K562 (cell line): Measurements from ENCODE around the gene ITPR1. TPM values are rescaled to one million over a fixed set of nuclear protein-coding genes. Genes with fewer than 3 reads are reported as not detected.

Experiments used
- ATAC-seq: fragments of 200-7000 bp; cut with Tn5 transposase; 3 replicates; pipeline ENCODE4 v1.9.1; 2020; ENCODE audit warnings: moderate library complexity
- BruUV-seq: library from RNA; stranded (reverse); fragments of 400-500 nt; replicated peaks from 2 replicates; lab custom pipeline; 2021; lab: Mats Ljungman, UMichigan
- CTCF ChIA-PET: fragments of 300-600 bp; formaldehyde crosslinking; extraction: SDS; loops from one replicate; lab custom pipeline; 2021; ENCODE audit warnings: low intra/inter-chr PET ratio; lab: Yijun Ruan, JAX
- POLR2A ChIA-PET: fragments of 300-600, 350-650 bp; sonication (Branson Sonifier 250); formaldehyde crosslinking; extraction: SDS; loops from one replicate; lab custom pipeline; 2021; ENCODE audit warnings: antibody characterized with exemption, inconsistent platforms; lab: Yijun Ruan, JAX
- DNase-seq, 4 experiments: peaks; one replicate each; pipeline versions ENCODE4 v3.0.0 to v3.0.0-alpha.2; 2011 to 2018; ENCODE audit warnings: low spot score in 3 of 4, mixed read lengths in 3 of 4; ENCODE audit errors: extremely low read depth in 1 of 4
- FAIRE-seq: peaks from 2 replicates; lab custom pipeline; 2011; peaks lifted over from hg19 to GRCh38; lab: Jason Lieb, UNC
- H2AFZ ChIP-seq: 2 replicates; pipeline ENCODE4 v1.6.0; 2011; ENCODE audit warnings: low read depth, low read length, control low read depth, inconsistent platforms
- H3K27ac ChIP-seq: fragments of 200-600 bp; 3 replicates; pipeline ENCODE4 v1.8.0; 2011; ENCODE audit warnings: low read depth, mild to moderate bottlenecking, control low read depth, inconsistent platforms, low read length, moderate library complexity, mixed read lengths; ENCODE audit errors: extremely low read depth
- H3K27me3 ChIP-seq, 2 experiments: fragments of 300-600 bp in 1 of 2; 2 replicates in 1 of 2; 3 replicates in 1 of 2; pipeline versions ENCODE4 v1.6.0 to v1.8.0; 2011; ENCODE audit warnings: inconsistent platforms in 2 of 2, low read length in 2 of 2, mild to moderate bottlenecking in 1 of 2, mixed read lengths in 1 of 2, moderate library complexity in 1 of 2; ENCODE audit not compliant: control insufficient read depth in 2 of 2, insufficient read depth in 2 of 2
- H3K36me3 ChIP-seq: fragments of 300-600 bp; 3 replicates; pipeline ENCODE4 v1.8.0; 2011; ENCODE audit warnings: mild to moderate bottlenecking, low read length, inconsistent platforms; ENCODE audit not compliant: control insufficient read depth, insufficient read depth
- H3K4me1 ChIP-seq, 2 experiments: fragments of 200-600 bp in 1 of 2; replicated peaks in 1 of 2; 2 replicates in 1 of 2; 3 replicates in 1 of 2; pipeline versions ENCODE4 v1.5.1 to v1.8.0; 2011; ENCODE audit warnings: inconsistent platforms in 2 of 2, low read length in 2 of 2, mild to moderate bottlenecking in 1 of 2, mixed read lengths in 1 of 2, moderate library complexity in 1 of 2; ENCODE audit not compliant: control insufficient read depth in 2 of 2, insufficient read depth in 2 of 2
- H3K4me2 ChIP-seq: 2 replicates; pipeline ENCODE4 v1.6.1; 2011; ENCODE audit warnings: low read length, control low read depth, inconsistent platforms, mixed read lengths; ENCODE audit not compliant: insufficient read depth
- H3K4me3 ChIP-seq: fragments of 200-600 bp; sonication (generic), shearing (Covaris generic); 2 replicates; pipeline ENCODE4 v1.5.1; 2016; ENCODE audit warnings: control low read depth, inconsistent platforms
- H3K79me2 ChIP-seq: fragments of 200-600 bp; 3 replicates; pipeline ENCODE4 v1.8.0; 2011; ENCODE audit warnings: low read length, inconsistent platforms; ENCODE audit not compliant: control insufficient read depth, insufficient read depth
- H3K9ac ChIP-seq, 2 experiments: 2 replicates each; pipeline versions ENCODE4 v1.6.0 to v1.6.1; 2011; ENCODE audit warnings: low read depth in 2 of 2, low read length in 2 of 2, control low read depth in 1 of 2, inconsistent platforms in 1 of 2, mild to moderate bottlenecking in 1 of 2, mixed read lengths in 1 of 2; ENCODE audit not compliant: insufficient read depth in 1 of 2
- H3K9me1 ChIP-seq: one replicate; pipeline ENCODE4 v1.6.0; 2011; ENCODE audit warnings: inconsistent platforms, mild to moderate bottlenecking, low read length, moderate library complexity; ENCODE audit not compliant: control insufficient read depth, insufficient read depth
- H3K9me3 ChIP-seq: replicated peaks from 2 replicates; pipeline ENCODE4 v1.5.1; 2011; ENCODE audit warnings: low read depth, low read length, inconsistent platforms; ENCODE audit not compliant: control insufficient read depth, insufficient read depth
- H4K20me1 ChIP-seq: replicated peaks from 2 replicates; pipeline ENCODE4 v1.6.1; 2011; ENCODE audit warnings: low read length, inconsistent platforms, mixed read lengths; ENCODE audit not compliant: control insufficient read depth, insufficient read depth
- C11orf30 ChIP-seq: fragments of 450-650 bp; IDR thresholded peaks from 2 replicates; pipeline ENCODE4 v1.6.1; 2016; ENCODE audit warnings: low read depth, mild to moderate bottlenecking
- CEBPG ChIP-seq, 3 experiments: fragments of 200-800 bp in 1 of 3; sonication (Bioruptor generic) in 1 of 3; sonication (generic) in 1 of 3; formaldehyde crosslinking in 1 of 3; IDR thresholded peaks in 2 of 3; conservative IDR thresholded peaks in 1 of 3; 2 replicates each; pipeline versions ENCODE4 v1.6.1 to v1.8.0; 2016 to 2022; ENCODE audit warnings: missing compliant biosample characterization in 2 of 3, missing genetic modification characterization in 2 of 3, mild to moderate bottlenecking in 1 of 3, missing genetic modification reagents in 1 of 3
- CSDE1 ChIP-seq, 2 experiments: fragments of 450-650 bp; IDR thresholded peaks; 2 replicates each; pipeline ENCODE4 v1.6.1; 2016; ENCODE audit warnings: mild to moderate bottlenecking in 1 of 2
- CTBP1 ChIP-seq: fragments of 450-650 bp; IDR thresholded peaks from 2 replicates; pipeline ENCODE4 v1.6.1; 2016; ENCODE audit warnings: borderline replicate concordance
- DIDO1 ChIP-seq: fragments of 450-650 bp; IDR thresholded peaks from 2 replicates; pipeline ENCODE4 v1.6.1; 2016; ENCODE audit warnings: low read depth, missing biosample characterization, missing genetic modification characterization
- GABPA ChIP-seq: fragments of 200-800 bp; sonication (Bioruptor generic); conservative IDR thresholded peaks from 2 replicates; pipeline ENCODE4 v1.6.1; 2016; ENCODE audit warnings: low read depth, missing genetic modification characterization, missing compliant biosample characterization
- HEY1 ChIP-seq: fragments of 250-450 bp; sonication (Bioruptor Pico); IDR thresholded peaks from 2 replicates; pipeline ENCODE4 v1.5.0; 2020; ENCODE audit warnings: mild to moderate bottlenecking, moderate library complexity, borderline replicate concordance
- MAFF ChIP-seq: IDR thresholded peaks from 2 replicates; pipeline ENCODE4 v1.6.1; 2012; ENCODE audit warnings: low read length, improper control_type of control experiment
- MAZ ChIP-seq, 2 experiments: fragments of 450-650 bp in 1 of 2; sonication (generic) in 1 of 2; formaldehyde crosslinking; IDR thresholded peaks in 1 of 2; conservative IDR thresholded peaks in 1 of 2; 2 replicates each; pipeline versions ENCODE4 v1.4.0 to v1.5.0; 2020; ENCODE audit warnings: mild to moderate bottlenecking in 1 of 2, missing genetic modification reagents in 1 of 2
- NR3C1 ChIP-seq: sonication (generic); formaldehyde crosslinking; IDR thresholded peaks from 2 replicates; pipeline ENCODE4 v1.8.1; 2022; ENCODE audit warnings: missing genetic modification reagents
- PHF20 ChIP-seq: fragments of 450-650 bp; IDR thresholded peaks from 2 replicates; pipeline ENCODE4 v1.6.1; 2018; ENCODE audit not compliant: partially characterized antibody
- USF2 ChIP-seq: sonication (generic); formaldehyde crosslinking; IDR thresholded peaks from 2 replicates; pipeline ENCODE4 v1.5.0; 2020; ENCODE audit warnings: missing genetic modification reagents
- ZNF764 ChIP-seq: fragments of 250-450 bp; sonication (Bioruptor Pico); IDR thresholded peaks from 2 replicates; pipeline ENCODE4 v1.4.0; 2020; ENCODE audit warnings: low read depth, mild to moderate bottlenecking, moderate library complexity
- whole genome bisulfite sequencing: fragments of 100-300 bp; shearing (Covaris generic); methylation state at CpG from one replicate; pipeline ENCODE4 v1.1.6; 2016; ENCODE audit warnings: low coverage, mixed read lengths; ENCODE audit not compliant: insufficient coverage; ENCODE audit errors: missing lambda C conversion rate; 5-methylcytosine and 5-hydroxymethylcytosine counted together
- in situ Hi-C: fragments of 300-500 bp; cut with MboI; formaldehyde crosslinking; loops from 4 replicates; pipeline ENCODE4 v1.15.0; 2018; ENCODE audit warnings: inconsistent platforms, mixed read lengths
- intact Hi-C: fragments of 100-400 bp; cut with micrococcal nuclease; formaldehyde crosslinking; loops from 2 replicates; pipeline ENCODE4 v1.14.2; 2022
- polyA plus RNA-seq, 8 experiments: library from polyadenylated mRNA; depleted of rRNA in 4 of 8; stranded (reverse) in 5 of 8; unstranded in 3 of 8; fragments of >200 nt; fragmentation: Nextera tagmentation in 2 of 8; fragmentation: Illumina TruSeq in 1 of 8; extraction: Ambion mirVana in 2 of 8; extraction: Trizol in 1 of 8; gene quantifications; 2 replicates each; pipeline versions ENCODE4 v1.2.1 to v1.2.3, GENCODE V29; 2011 to 2014; ENCODE audit warnings: inconsistent platforms in 1 of 8, missing spikeins in 1 of 8
- total RNA-seq, 7 experiments: library from RNA; depleted of rRNA in 6 of 7; stranded (reverse); fragments of >200 nt in 6 of 7; fragmentation: Illumina TruSeq in 2 of 7; extraction: Trizol in 2 of 7; gene quantifications; 2 replicates each; pipeline versions ENCODE4 v1.2.1 to v1.2.3, GENCODE V29; 2011 to 2021; ENCODE audit warnings: low replicate concordance in 1 of 7
- TF ChIP-seq, protein P1 (sequence below): fragments of 450-650 bp; IDR thresholded peaks from 2 replicates; pipeline ENCODE4 v1.6.1; 2017; ENCODE audit warnings: antibody characterized with exemption
- TF ChIP-seq, protein P2 (sequence below): fragments of 250-450 bp; sonication (Bioruptor Pico); IDR thresholded peaks from 2 replicates; pipeline ENCODE4 v1.4.0; 2020; ENCODE audit warnings: mild to moderate bottlenecking, moderate library complexity
- TF ChIP-seq, protein P3 (sequence below): fragments of 250-450 bp; sonication (Bioruptor Pico); IDR thresholded peaks from 2 replicates; pipeline ENCODE4 v1.6.1; 2021; ENCODE audit warnings: mild to moderate bottlenecking

ITPR1 gene
- total and polyA plus RNA-seq, 9 of the 15 experiments (the other 6 are each of a cell fraction or from before 2014, with no cell fraction given) = 22.4 to 40.0 (median 27.4) TPM

DNA sequence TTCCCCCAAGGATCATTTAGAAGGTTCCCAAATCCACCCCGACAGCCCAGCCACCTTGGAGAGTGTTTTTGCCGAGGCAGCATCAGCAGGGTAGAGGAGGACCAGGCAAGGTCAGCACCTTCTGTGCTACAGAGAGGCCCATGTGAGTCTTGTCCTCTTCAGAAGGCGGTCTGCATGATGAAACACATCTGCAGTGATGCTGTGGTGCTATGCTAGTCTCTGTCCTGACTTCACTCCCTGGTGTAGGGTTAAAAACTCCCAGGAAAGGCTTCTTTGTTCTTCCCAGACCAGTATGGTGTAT, 87.9 kb downstream of the ITPR1 start:
- Histone ChIP-seq H3K27me3 (no peaks in the 10 kb centered on the region; a peak in 1 of 5 replicates), H3K4me2 (no peak overlapping the region), H3K9me1 (no peaks in the 10 kb centered on the region), H3K27ac (no peak overlapping the region), H3K79me2 (no peaks in the 10 kb centered on the region), H2AFZ (no peak overlapping the region), H3K4me1 (peaks cover 0 to 8% of the 10 kb centered on the region in 2 experiments; a peak in 2 of 5 replicates), H3K9me3 (no peaks in the 10 kb centered on the region), H3K4me3 (no peak overlapping the region), H3K36me3 (no peaks in the 10 kb centered on the region), H3K9ac (no peak overlapping the region), H4K20me1 (peaks cover 4% of the 10 kb centered on the region)
- DNase-seq (no peak), ATAC-seq (peak; percentile 78), FAIRE-seq (no peak)
- POLR2A ChIA-PET = no interaction called here
- 34% methylated on average over 3 of the region's 3 CpGs for WGBS
- TF ChIP-seq PHF20 (no peak), CTBP1 (peak; percentile 34; the same call in 1 of the 2 replicates), C11orf30 (0 out of 2 replicates have a peak, but pooled peaks have one; percentile 4), USF2 (CRISPR knock-in tag) (no peak), ZNF764 (CRISPR knock-in tag) (no peak), MAFF (no peak), HEY1 (CRISPR knock-in tag) (no peak), GABPA (tag) (no peak), MAZ (CRISPR knock-in tag; conservative IDR thresholded peaks at IDR 0.05 in 1 of 2, IDR thresholded peaks at IDR 0.05 in 1 of 2) (0 out of 4 replicates have a peak, but pooled peaks of 1 of the 2 experiments have one; percentile 13), CEBPG (CRISPR knock-in tag; IDR thresholded peaks at IDR 0.05) (peak; percentile 24; the same call in 1 of the 2 replicates), CEBPG (tag; conservative IDR thresholded peaks at IDR 0.05 in 1 of 2, IDR thresholded peaks at IDR 0.05 in 1 of 2) (no peak), CSDE1 (IDR thresholded peaks at IDR 0.05) (no peak), DIDO1 (tag) (no peak), NR3C1 (CRISPR knock-in tag) (no peak)
- TF ChIP-seq, protein P1, sequence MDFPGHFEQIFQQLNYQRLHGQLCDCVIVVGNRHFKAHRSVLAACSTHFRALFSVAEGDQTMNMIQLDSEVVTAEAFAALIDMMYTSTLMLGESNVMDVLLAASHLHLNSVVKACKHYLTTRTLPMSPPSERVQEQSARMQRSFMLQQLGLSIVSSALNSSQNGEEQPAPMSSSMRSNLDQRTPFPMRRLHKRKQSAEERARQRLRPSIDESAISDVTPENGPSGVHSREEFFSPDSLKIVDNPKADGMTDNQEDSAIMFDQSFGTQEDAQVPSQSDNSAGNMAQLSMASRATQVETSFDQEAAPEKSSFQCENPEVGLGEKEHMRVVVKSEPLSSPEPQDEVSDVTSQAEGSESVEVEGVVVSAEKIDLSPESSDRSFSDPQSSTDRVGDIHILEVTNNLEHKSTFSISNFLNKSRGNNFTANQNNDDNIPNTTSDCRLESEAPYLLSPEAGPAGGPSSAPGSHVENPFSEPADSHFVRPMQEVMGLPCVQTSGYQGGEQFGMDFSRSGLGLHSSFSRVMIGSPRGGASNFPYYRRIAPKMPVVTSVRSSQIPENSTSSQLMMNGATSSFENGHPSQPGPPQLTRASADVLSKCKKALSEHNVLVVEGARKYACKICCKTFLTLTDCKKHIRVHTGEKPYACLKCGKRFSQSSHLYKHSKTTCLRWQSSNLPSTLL = no peak
- TF ChIP-seq, protein P2, sequence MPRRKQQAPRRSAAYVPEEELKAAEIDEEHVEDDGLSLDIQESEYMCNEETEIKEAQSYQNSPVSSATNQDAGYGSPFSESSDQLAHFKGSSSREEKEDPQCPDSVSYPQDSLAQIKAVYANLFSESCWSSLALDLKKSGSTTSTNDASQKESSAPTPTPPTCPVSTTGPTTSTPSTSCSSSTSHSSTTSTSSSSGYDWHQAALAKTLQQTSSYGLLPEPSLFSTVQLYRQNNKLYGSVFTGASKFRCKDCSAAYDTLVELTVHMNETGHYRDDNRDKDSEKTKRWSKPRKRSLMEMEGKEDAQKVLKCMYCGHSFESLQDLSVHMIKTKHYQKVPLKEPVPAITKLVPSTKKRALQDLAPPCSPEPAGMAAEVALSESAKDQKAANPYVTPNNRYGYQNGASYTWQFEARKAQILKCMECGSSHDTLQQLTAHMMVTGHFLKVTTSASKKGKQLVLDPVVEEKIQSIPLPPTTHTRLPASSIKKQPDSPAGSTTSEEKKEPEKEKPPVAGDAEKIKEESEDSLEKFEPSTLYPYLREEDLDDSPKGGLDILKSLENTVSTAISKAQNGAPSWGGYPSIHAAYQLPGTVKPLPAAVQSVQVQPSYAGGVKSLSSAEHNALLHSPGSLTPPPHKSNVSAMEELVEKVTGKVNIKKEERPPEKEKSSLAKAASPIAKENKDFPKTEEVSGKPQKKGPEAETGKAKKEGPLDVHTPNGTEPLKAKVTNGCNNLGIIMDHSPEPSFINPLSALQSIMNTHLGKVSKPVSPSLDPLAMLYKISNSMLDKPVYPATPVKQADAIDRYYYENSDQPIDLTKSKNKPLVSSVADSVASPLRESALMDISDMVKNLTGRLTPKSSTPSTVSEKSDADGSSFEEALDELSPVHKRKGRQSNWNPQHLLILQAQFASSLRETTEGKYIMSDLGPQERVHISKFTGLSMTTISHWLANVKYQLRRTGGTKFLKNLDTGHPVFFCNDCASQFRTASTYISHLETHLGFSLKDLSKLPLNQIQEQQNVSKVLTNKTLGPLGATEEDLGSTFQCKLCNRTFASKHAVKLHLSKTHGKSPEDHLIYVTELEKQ = no peak
- TF ChIP-seq, protein P3, sequence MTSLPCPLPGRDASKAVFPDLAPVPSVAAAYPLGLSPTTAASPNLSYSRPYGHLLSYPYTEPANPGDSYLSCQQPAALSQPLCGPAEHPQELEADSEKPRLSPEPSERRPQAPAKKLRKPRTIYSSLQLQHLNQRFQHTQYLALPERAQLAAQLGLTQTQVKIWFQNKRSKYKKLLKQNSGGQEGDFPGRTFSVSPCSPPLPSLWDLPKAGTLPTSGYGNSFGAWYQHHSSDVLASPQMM (CRISPR knock-in tag) = no peak
- no TSS peak for BruUV-seq
- intact Hi-C loops = loop anchor here (5.0 kb wide), 1 partner anchor 164 kb away; no protein-coding TSS in a partner anchor
- in situ Hi-C loops = no loop called here
- CTCF ChIA-PET = no interaction called here
